22Rv1 (cell line): ENCODE measurements around the gene MPZL1.

Experiments
- H3K27ac ChIP-seq: fragments of 450-650 bp; 2 replicates; pipeline ENCODE4 v1.5.1; 2017
- ZFX ChIP-seq: fragments of 450-650 bp; IDR thresholded peaks from 2 replicates; pipeline ENCODE4 v1.6.1; 2017; ENCODE audit warnings: antibody characterized with exemption, borderline replicate concordance
- TF ChIP-seq, protein P1 (sequence below): fragments of 450-650 bp; IDR thresholded peaks from 2 replicates; pipeline ENCODE4 v1.5.1; 2017; ENCODE audit warnings: mild to moderate bottlenecking

The MPZL1 gene

DNA sequence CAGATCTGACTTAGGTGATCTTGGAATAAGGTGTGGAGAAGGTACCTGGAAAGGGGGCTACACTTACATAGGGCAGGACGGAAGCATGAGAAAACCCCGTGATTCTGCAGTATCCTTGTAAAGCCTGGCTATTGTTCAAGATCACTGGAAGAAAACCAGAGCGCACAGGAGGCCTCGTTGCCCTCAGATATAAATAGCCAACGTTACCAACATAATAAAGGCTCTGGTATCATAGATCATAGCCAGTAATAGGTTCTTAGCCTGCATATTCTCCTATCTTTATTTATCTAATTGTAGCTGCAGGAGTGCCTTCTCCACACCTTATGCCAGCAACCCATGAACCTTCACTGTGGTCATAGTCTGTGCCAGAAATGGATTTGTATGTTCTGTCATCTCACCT is 35.9 kb upstream of the MPZL1 start:
- H3K27ac ChIP-seq, result no peak overlapping the region
- TF ChIP-seq, protein P1, sequence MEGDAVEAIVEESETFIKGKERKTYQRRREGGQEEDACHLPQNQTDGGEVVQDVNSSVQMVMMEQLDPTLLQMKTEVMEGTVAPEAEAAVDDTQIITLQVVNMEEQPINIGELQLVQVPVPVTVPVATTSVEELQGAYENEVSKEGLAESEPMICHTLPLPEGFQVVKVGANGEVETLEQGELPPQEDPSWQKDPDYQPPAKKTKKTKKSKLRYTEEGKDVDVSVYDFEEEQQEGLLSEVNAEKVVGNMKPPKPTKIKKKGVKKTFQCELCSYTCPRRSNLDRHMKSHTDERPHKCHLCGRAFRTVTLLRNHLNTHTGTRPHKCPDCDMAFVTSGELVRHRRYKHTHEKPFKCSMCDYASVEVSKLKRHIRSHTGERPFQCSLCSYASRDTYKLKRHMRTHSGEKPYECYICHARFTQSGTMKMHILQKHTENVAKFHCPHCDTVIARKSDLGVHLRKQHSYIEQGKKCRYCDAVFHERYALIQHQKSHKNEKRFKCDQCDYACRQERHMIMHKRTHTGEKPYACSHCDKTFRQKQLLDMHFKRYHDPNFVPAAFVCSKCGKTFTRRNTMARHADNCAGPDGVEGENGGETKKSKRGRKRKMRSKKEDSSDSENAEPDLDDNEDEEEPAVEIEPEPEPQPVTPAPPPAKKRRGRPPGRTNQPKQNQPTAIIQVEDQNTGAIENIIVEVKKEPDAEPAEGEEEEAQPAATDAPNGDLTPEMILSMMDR, result no peak
- no peak for TF ChIP-seq ZFX

DNA sequence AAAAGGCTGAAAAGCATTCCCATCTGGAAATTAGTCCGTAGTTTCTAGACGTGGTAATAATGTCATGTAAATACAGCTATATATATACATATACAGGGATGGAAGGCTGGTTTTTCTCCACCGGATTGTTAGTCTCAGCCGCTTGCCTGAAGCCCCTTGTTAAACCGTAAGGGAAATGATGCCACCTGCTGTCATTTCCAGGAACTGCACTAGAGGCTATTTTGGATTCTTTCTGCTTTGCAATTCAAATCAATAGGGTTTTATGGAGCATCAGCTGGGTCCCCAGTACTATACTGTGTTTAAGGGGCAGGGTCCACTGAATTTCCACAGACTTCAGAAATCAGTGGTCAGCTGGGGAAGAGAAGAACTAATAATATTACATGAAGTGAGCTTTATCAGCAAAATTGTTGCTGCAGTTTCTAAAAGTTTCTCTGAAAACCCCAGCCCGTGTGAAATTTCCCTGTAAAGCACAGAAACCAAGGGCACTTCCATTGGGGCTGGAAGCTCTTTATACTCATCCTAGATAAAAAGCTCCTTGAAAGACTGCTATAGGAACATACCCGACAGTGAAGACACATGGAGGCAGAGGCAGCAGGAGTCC is 33.8 kb upstream of the MPZL1 start:
- H3K27ac ChIP-seq, result no peak overlapping the region
- TF ChIP-seq, protein P1, result peak; percentile 96
- no peak for TF ChIP-seq ZFX

DNA sequence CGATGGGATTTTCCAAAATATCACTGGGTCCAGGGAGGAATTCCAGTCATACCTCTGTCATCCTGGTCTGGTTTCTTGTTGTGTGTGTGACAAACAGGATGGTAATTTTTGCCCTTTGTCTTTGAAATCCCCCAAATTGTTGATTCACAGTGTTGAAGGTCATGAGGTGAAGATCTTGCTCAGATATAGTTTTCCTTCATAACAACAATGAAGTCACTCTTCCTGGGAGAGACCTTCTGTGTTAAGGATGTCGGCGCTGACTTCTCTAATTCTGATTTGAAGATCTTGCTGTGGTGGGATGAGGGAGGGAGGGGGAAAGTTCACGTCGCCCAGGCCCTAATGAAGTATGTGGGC is 32.2 kb upstream of the MPZL1 start:
- H3K27ac ChIP-seq, result no peak overlapping the region
- no peak for TF ChIP-seq ZFX
- TF ChIP-seq, protein P1, result no peak

DNA sequence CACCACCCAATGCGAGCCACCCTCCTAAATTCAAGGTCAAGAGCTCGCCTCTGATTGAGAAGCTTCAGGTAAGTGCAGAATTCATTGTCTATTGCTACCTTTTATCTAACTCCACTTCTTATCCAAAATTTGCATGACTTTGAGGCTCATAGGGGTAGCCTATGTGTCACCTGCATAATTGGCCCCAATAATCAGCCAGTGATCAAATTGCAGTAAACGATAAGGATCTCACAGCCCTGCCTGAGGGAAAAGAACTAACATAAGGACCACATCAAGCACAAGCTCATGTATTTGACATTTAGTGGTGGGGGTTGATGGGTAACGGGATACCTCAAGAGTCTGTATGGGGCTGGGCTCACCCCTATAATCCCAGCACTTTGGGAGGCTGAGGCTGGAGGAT is 31.7 kb upstream of the MPZL1 start:
- no peak overlapping the region for H3K27ac ChIP-seq
- no peak for TF ChIP-seq ZFX
- TF ChIP-seq, protein P1, result no peak

DNA sequence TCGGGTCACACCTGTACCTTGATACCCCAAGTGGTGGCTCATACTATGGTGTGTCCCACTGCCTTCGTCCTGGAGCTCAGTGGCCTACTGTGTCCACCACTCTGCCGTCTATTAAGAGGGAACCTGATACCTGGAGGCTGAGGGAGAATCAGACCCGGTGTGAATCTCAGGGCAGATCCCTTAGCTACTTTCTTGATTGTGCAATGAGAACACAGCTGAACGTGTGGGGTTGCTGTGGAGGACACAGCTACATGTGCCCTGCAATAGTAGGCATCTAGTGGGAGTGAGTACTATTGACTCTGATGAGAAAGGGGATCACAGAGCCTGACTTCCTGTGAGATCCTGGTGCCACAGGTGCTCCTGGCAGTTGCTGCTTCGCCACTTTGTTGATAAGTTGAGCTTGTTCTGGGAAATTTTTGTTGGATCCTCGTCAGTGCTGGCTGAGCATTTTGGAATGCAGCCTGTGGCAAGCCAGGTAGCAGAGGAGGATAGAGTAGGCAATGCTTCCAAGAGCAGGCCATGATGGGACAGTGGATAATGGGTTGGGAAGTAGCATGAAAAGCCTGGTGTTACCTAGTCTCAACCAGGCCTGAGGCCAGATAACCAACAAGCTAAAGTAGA is 28.2 kb upstream of the MPZL1 start:
- H3K27ac ChIP-seq, result no peak overlapping the region
- TF ChIP-seq, protein P1, result no peak
- no peak for TF ChIP-seq ZFX

DNA sequence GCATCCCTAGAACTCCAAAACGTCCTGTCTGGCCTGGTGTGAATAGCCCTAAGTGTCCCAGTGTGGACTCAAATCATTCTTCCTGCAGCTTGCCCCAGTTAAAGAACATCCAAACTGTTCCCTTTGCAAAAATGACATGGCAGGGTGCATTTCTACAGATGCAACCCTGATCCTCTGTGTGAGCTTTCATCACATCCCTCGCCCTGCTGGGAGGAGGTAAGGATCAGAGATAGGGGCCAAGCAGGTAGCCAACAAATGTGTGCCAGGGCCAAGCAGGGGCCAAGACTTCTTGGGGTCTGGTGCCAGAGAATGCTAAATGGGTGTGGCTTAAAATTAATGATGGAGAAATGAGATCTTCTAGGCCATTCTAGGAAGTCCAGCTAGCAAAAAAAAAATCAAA is 27.1 kb upstream of the MPZL1 start:
- TF ChIP-seq ZFX, result no peak
- TF ChIP-seq, protein P1, result no peak
- no peak overlapping the region for H3K27ac ChIP-seq

DNA sequence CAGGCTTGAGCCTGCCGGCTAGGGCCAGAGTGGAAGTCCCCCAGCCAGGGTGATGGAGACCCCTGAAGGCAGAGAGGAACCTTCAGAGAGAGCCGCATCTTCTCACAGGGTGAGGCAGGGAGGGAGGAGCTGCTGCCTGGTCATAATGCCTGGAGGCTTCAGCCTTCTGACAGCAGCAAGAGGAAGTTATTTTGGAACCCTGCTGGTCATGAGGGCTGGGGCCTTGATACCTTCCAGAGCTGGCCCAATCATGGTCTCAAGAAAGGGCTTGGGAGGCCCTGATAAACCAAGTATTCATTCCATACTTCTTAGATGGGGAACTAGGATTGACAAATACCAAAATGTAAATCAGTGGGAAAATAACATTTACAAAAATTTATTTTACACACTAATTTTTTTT is 26.6 kb upstream of the MPZL1 start:
- H3K27ac ChIP-seq, result no peak overlapping the region
- TF ChIP-seq ZFX, result no peak
- TF ChIP-seq, protein P1, result no peak
